ENCODE data around the gene MAP3K15. TPM values are rescaled to one million over a fixed set of nuclear protein-coding genes. Genes with fewer than 3 reads are reported as not detected.

The MAP3K15 gene
- total RNA-seq, 4 donors from 2014 or later = not detected

GRCh38 chrX:19512359-19512758 lies 2.9 kb downstream of the MAP3K15 start:
- TF ChIP-seq CTCF (IDR thresholded peaks at IDR 0.05; ENCODE audit: low read depth) = no peak

GRCh38 chrX:19496711-19497110 lies 18.6 kb downstream of the MAP3K15 start:
- no peak for TF ChIP-seq CTCF (IDR thresholded peaks at IDR 0.05; ENCODE audit: low read depth)

GRCh38 chrX:19487520-19488200 lies 27.6 kb downstream of the MAP3K15 start:
- no peak for TF ChIP-seq CTCF (IDR thresholded peaks at IDR 0.05; ENCODE audit: low read depth)

GRCh38 chrX:19479458-19479857 lies 35.9 kb downstream of the MAP3K15 start:
- TF ChIP-seq CTCF (IDR thresholded peaks at IDR 0.05; ENCODE audit: low read depth) = no peak

- TF ChIP-seq CTCF (IDR thresholded peaks at IDR 0.05; ENCODE audit: low read depth) = no peak
These were observed 52.4 kb downstream of the MAP3K15 start for GRCh38 chrX:19462879-19463278.

- no peak for TF ChIP-seq CTCF (IDR thresholded peaks at IDR 0.05; ENCODE audit: low read depth)
These were observed 53.1 kb downstream of the MAP3K15 start for GRCh38 chrX:19462231-19462630.

GRCh38 chrX:19457662-19458061 lies 57.6 kb downstream of the MAP3K15 start:
- TF ChIP-seq CTCF (IDR thresholded peaks at IDR 0.05; ENCODE audit: low read depth) = no peak
